H1 (cell line): ENCODE measurements around the gene BNIP5. TPM values are rescaled to one million over a fixed set of nuclear protein-coding genes. Genes with fewer than 3 reads are reported as not detected.

ENCODE experiments used
- CTCF ChIA-PET: fragments of 300-600 bp; sonication (Branson Sonifier 250); formaldehyde crosslinking; loops from one replicate; lab custom pipeline; 2021; ENCODE audit not compliant: partially characterized antibody; lab: Charles Lee
- POLR2A ChIA-PET: fragments of 300-600 bp; sonication (Branson Sonifier 250); formaldehyde crosslinking; loops from one replicate; lab custom pipeline; 2021; ENCODE audit warnings: inconsistent platforms; ENCODE audit not compliant: partially characterized antibody; lab: Charles Lee
- DNase-seq, 2 experiments: peaks; one replicate each; pipeline versions ENCODE4 v3.0.0 to v3.0.0-alpha.2; 2010 to 2022; ENCODE audit warnings: low spot score in 2 of 2, low read depth in 1 of 2, mixed read lengths in 1 of 2
- FAIRE-seq: peaks from 2 replicates; lab custom pipeline; 2011; peaks lifted over from hg19 to GRCh38; lab: Jason Lieb, UNC
- H2AFZ ChIP-seq: 2 replicates; pipeline ENCODE4 v1.8.1; 2012; ENCODE audit warnings: low read length, inconsistent platforms
- H2AK5ac ChIP-seq: 2 replicates; pipeline ENCODE4 v1.6.1; 2013; ENCODE audit warnings: low read depth, low read length
- H2BK120ac ChIP-seq: replicated peaks from 2 replicates; pipeline ENCODE3; 2013; ENCODE audit warnings: low read depth, low read length, inconsistent platforms
- H2BK12ac ChIP-seq: 2 replicates; pipeline ENCODE4 v1.6.1; 2013; ENCODE audit warnings: low read depth, low read length
- H2BK15ac ChIP-seq: 2 replicates; pipeline ENCODE4 v1.6.1; 2013; ENCODE audit warnings: low read length
- H2BK20ac ChIP-seq: 2 replicates; pipeline ENCODE4 v1.6.1; 2013; ENCODE audit warnings: low read length
- H2BK5ac ChIP-seq: 2 replicates; pipeline ENCODE4 v1.6.1; 2013; ENCODE audit warnings: low read depth, low read length
- H3K14ac ChIP-seq: 2 replicates; pipeline ENCODE4 v1.6.1; 2013; ENCODE audit warnings: inconsistent platforms; ENCODE audit not compliant: insufficient read length
- H3K18ac ChIP-seq: 2 replicates; pipeline ENCODE4 v1.6.1; 2013; ENCODE audit warnings: low read length; ENCODE audit errors: extremely low read depth
- H3K23ac ChIP-seq: 2 replicates; pipeline ENCODE4 v1.6.1; 2013; ENCODE audit warnings: inconsistent platforms; ENCODE audit not compliant: insufficient read length
- H3K23me2 ChIP-seq: 2 replicates; pipeline ENCODE4 v1.6.1; 2013; ENCODE audit warnings: low read depth, low read length
- H3K27ac ChIP-seq: 2 replicates; pipeline ENCODE4 v1.6.1; 2011; ENCODE audit warnings: low read depth, low read length, inconsistent platforms
- H3K27me3 ChIP-seq, 4 experiments: replicated peaks in 1 of 4; 1 replicate in 1 of 4; 2 replicates in 3 of 4; pipeline versions ENCODE4 v1.6.1 to v1.8.1; 2011 to 2013; ENCODE audit warnings: low read length in 3 of 4, mild to moderate bottlenecking in 3 of 4, inconsistent platforms in 2 of 4, mixed read lengths in 2 of 4, moderate library complexity in 1 of 4; ENCODE audit not compliant: control insufficient read depth in 3 of 4, insufficient read depth in 3 of 4; ENCODE audit errors: extremely low read depth in 1 of 4
- H3K36me3 ChIP-seq, 4 experiments: 2 replicates each; pipeline versions ENCODE4 v1.6.1 to v1.8.1; 2011 to 2013; ENCODE audit warnings: mild to moderate bottlenecking in 4 of 4, low read length in 3 of 4, moderate library complexity in 2 of 4, control low read depth in 1 of 4, inconsistent platforms in 1 of 4; ENCODE audit not compliant: insufficient read depth in 4 of 4, control insufficient read depth in 2 of 4
- H3K4ac ChIP-seq: replicated peaks from 2 replicates; pipeline ENCODE3; 2013; ENCODE audit warnings: low read length, low read depth, mixed read lengths, inconsistent platforms; ENCODE audit not compliant: insufficient read length
- H3K4me1 ChIP-seq, 4 experiments: replicated peaks in 1 of 4; 1 replicate in 1 of 4; 2 replicates in 3 of 4; pipeline versions ENCODE4 v1.6.1 to v1.8.1; 2011 to 2013; ENCODE audit warnings: low read length in 3 of 4, inconsistent platforms in 2 of 4, mixed read lengths in 1 of 4; ENCODE audit not compliant: insufficient read depth in 4 of 4, control insufficient read depth in 3 of 4
- H3K4me2 ChIP-seq, 2 experiments: 2 replicates each; pipeline versions ENCODE4 v1.6.1 to v1.8.1; 2011 to 2013; ENCODE audit warnings: low read depth in 2 of 2, low read length in 2 of 2, control low read depth in 1 of 2, inconsistent platforms in 1 of 2, mild to moderate bottlenecking in 1 of 2; ENCODE audit not compliant: insufficient read depth in 1 of 2
- H3K4me3 ChIP-seq, 4 experiments: fragments of 200-600, 300-600 bp in 1 of 4; sonication (generic), shearing (Covaris generic), sonication (Bioruptor Twin) in 1 of 4; 2 replicates each; pipeline versions ENCODE4 v1.5.1 to v1.8.1; 2011 to 2016; ENCODE audit warnings: low read length in 4 of 4, low read depth in 3 of 4, control low read depth in 2 of 4, inconsistent platforms in 2 of 4, mild to moderate bottlenecking in 2 of 4, mixed read lengths in 1 of 4, moderate library complexity in 1 of 4; ENCODE audit not compliant: insufficient read depth in 2 of 4; ENCODE audit errors: extremely low read depth in 1 of 4
- H3K56ac ChIP-seq: replicated peaks from 2 replicates; pipeline ENCODE3; 2013; ENCODE audit warnings: low read depth, mild to moderate bottlenecking, mixed read lengths, low read length, inconsistent platforms; ENCODE audit not compliant: insufficient read length
- H3K79me1 ChIP-seq: 2 replicates; pipeline ENCODE4 v1.6.1; 2013; ENCODE audit warnings: low read depth, low read length, control low read depth
- H3K79me2 ChIP-seq, 2 experiments: 2 replicates each; pipeline versions ENCODE4 v1.6.1 to v1.8.1; 2012 to 2013; ENCODE audit warnings: low read length in 2 of 2, mild to moderate bottlenecking in 2 of 2, inconsistent platforms in 1 of 2; ENCODE audit not compliant: insufficient read depth in 2 of 2, control insufficient read depth in 1 of 2
- H3K9ac ChIP-seq, 4 experiments: replicated peaks in 1 of 4; 1 replicate in 1 of 4; 2 replicates in 3 of 4; pipeline versions ENCODE4 v1.6.1 to v1.8.1; 2011 to 2013; ENCODE audit warnings: low read depth in 3 of 4, low read length in 3 of 4, control low read depth in 2 of 4, mild to moderate bottlenecking in 2 of 4, moderate library complexity in 2 of 4, inconsistent platforms in 1 of 4; ENCODE audit errors: extremely low read depth in 1 of 4
- H3K9me3 ChIP-seq, 2 experiments: 2 replicates each; pipeline versions ENCODE4 v1.6.1 to v1.8.1; 2012 to 2013; ENCODE audit warnings: mild to moderate bottlenecking in 2 of 2, moderate library complexity in 2 of 2, control low read depth in 1 of 2, inconsistent platforms in 1 of 2, low read depth in 1 of 2, low read length in 1 of 2, mixed read lengths in 1 of 2; ENCODE audit not compliant: insufficient read depth in 2 of 2
- H4K20me1 ChIP-seq, 2 experiments: replicated peaks in 1 of 2; 2 replicates each; pipeline versions ENCODE3 to v1.8.1; 2011 to 2013; ENCODE audit warnings: inconsistent platforms in 2 of 2, low read length in 2 of 2, mild to moderate bottlenecking in 1 of 2; ENCODE audit not compliant: insufficient read depth in 2 of 2, control insufficient read depth in 1 of 2
- H4K5ac ChIP-seq: 2 replicates; pipeline ENCODE4 v1.6.1; 2013; ENCODE audit warnings: low read length, low read depth, mixed read lengths, inconsistent platforms; ENCODE audit not compliant: insufficient read length
- H4K8ac ChIP-seq: 2 replicates; pipeline ENCODE4 v1.8.0; 2013; ENCODE audit warnings: mild to moderate bottlenecking, moderate library complexity, low read length, inconsistent platforms; ENCODE audit not compliant: insufficient read depth; ENCODE audit errors: extremely low read depth
- H4K91ac ChIP-seq: replicated peaks from 2 replicates; pipeline ENCODE3; 2013; ENCODE audit warnings: low read length, mixed read lengths, inconsistent platforms; ENCODE audit not compliant: insufficient read length
- CHD2 ChIP-seq: IDR thresholded peaks from 2 replicates; pipeline ENCODE4 v1.6.1; 2012; ENCODE audit warnings: low read length, improper control_type of control experiment
- EZH2 ChIP-seq: fragments of 200-600 bp; sonication (generic); IDR thresholded peaks from 2 replicates; pipeline ENCODE4 v1.7.1; 2012; ENCODE audit warnings: low read depth, mild to moderate bottlenecking, moderate library complexity, low read length, inconsistent platforms; ENCODE audit not compliant: severe bottlenecking
- HDAC2 ChIP-seq, 2 experiments: fragments of 300-600 bp in 1 of 2; sonication (generic) in 1 of 2; IDR thresholded peaks; 2 replicates each; pipeline ENCODE4 v1.6.1; 2011 to 2012; ENCODE audit warnings: low read depth in 2 of 2, low read length in 2 of 2, mild to moderate bottlenecking in 2 of 2, moderate library complexity in 2 of 2, borderline replicate concordance in 1 of 2, inconsistent platforms in 1 of 2
- KDM5A ChIP-seq: fragments of 200-600 bp; IDR thresholded peaks from 2 replicates; pipeline ENCODE4 v1.7.1; 2012; ENCODE audit warnings: mild to moderate bottlenecking, low read length, inconsistent platforms, mixed read lengths
- MAFK ChIP-seq: IDR thresholded peaks from 2 replicates; pipeline ENCODE4 v1.6.1; 2012; ENCODE audit warnings: low read depth, mild to moderate bottlenecking, improper control_type of control experiment, low read length
- POU5F1 ChIP-seq: IDR thresholded peaks from 2 replicates; pipeline ENCODE4 v1.6.1; 2011; ENCODE audit warnings: low read depth, mild to moderate bottlenecking, low read length, moderate library complexity
- RBBP5 ChIP-seq: IDR thresholded peaks from 2 replicates; pipeline ENCODE4 v1.7.1; 2012; ENCODE audit warnings: low read depth, mild to moderate bottlenecking, inconsistent platforms, low read length, moderate library complexity, borderline replicate concordance
- RXRA ChIP-seq: IDR thresholded peaks from 2 replicates; pipeline ENCODE4 v1.6.1; 2011; ENCODE audit warnings: low read depth, mild to moderate bottlenecking, low read length, moderate library complexity; ENCODE audit not compliant: insufficient read depth
- SIRT6 ChIP-seq: IDR thresholded peaks from one replicate; pipeline ENCODE4 v1.7.1; 2012; ENCODE audit warnings: low read length, inconsistent platforms
- SRF ChIP-seq: IDR thresholded peaks from 2 replicates; pipeline ENCODE4 v1.6.1; 2011; ENCODE audit warnings: mild to moderate bottlenecking, low read depth, low read length, moderate library complexity
- TAF7 ChIP-seq: optimal IDR thresholded peaks from 2 replicates; pipeline ENCODE3; 2011; ENCODE audit warnings: low read depth, mild to moderate bottlenecking, inconsistent platforms, low read length, moderate library complexity, borderline replicate concordance
- TBP ChIP-seq: IDR thresholded peaks from 2 replicates; pipeline ENCODE4 v1.6.1; 2011; ENCODE audit warnings: low read depth, low read length, improper control_type of control experiment
- TCF12 ChIP-seq: IDR thresholded peaks from 2 replicates; pipeline ENCODE4 v1.6.1; 2011; ENCODE audit warnings: low read depth, mild to moderate bottlenecking, low read length
- ZNF274 ChIP-seq: IDR thresholded peaks from 2 replicates; pipeline ENCODE4 v1.7.0; 2012; ENCODE audit warnings: low read length, borderline replicate concordance; ENCODE audit errors: extremely low read depth
- WGBS, 2 experiments: shearing (Covaris generic) in 1 of 2; methylation state at CpG; one replicate each; pipeline versions ENCODE4 v1.1.6 to v1.1.7; 2013 to 2015; ENCODE audit warnings: low lambda C conversion rate in 2 of 2, mixed read lengths in 2 of 2, inconsistent platforms in 1 of 2, low coverage in 1 of 2, missing lambda C conversion rate in 1 of 2; ENCODE audit not compliant: insufficient replicate concordance in 2 of 2, insufficient coverage in 1 of 2, insufficient read length in 1 of 2; ENCODE audit errors: extremely low coverage in 1 of 2, missing lambda C conversion rate in 1 of 2; 5-methylcytosine and 5-hydroxymethylcytosine counted together
- polyA plus RNA-seq, 7 experiments: library from polyadenylated mRNA; depleted of rRNA in 3 of 7; stranded (reverse) in 5 of 7; unstranded in 2 of 7; fragments of >200 nt in 5 of 7; fragments of 200-250 nt in 2 of 7; gene quantifications; 1 replicate in 5 of 7; 2 replicates in 1 of 7; 4 replicates in 1 of 7; pipeline versions ENCODE4 v1.2.1 to v1.2.3, GENCODE V29; 2011 to 2013; ENCODE audit warnings: missing spikeins in 2 of 7, mixed read lengths in 2 of 7
- total RNA-seq: library from RNA; stranded (reverse); fragmentation: NEBNext Ultra II Directional; extraction: Animal tissue kit (Norgen Biotek cat#: 25700); gene quantifications from 2 replicates; pipeline ENCODE4 v1.2.1, GENCODE V29; 2021

BNIP5 gene
- total and polyA plus RNA-seq, 2 of the 8 experiments (the other 6 are each of a cell fraction or from before 2014, with no cell fraction given): not detected

DNA sequence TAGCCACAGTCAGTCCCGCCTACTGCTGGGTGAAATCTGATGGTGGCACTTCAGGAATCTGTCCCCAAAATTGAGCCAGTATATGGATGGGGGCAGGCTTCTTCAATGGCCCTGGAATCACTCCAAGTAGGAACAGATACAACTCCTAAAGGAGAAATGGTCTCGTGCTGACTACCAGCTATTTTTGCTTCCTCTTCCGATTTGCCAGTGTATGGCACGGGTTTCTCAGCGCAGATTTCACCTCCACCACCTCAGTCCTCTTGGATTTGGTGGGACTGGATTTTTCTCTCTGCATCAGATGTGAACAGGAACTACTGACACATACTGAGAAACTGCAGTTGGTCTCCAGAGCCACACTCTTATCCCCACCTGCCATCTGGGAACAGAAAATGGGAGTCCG is 39.6 kb downstream of the BNIP5 start:
- Histone ChIP-seq H3K9me3 (no peaks in the 10 kb centered on the region), H2BK120ac (no peak overlapping the region), H3K4ac (no peak overlapping the region), H3K18ac (no peak overlapping the region), H3K4me3 (no peak overlapping the region), H3K4me2 (no peak overlapping the region), H3K27me3 (no peaks in the 10 kb centered on the region), H4K20me1 (no peaks in the 10 kb centered on the region), H2BK12ac (no peak overlapping the region), H3K27ac (no peak overlapping the region), H2AK5ac (no peak overlapping the region), H4K8ac (no peak overlapping the region), H3K23me2 (no peaks in the 10 kb centered on the region), H2BK15ac (no peak overlapping the region), H3K56ac (no peak overlapping the region), H4K91ac (no peak overlapping the region), H3K9ac (no peak overlapping the region), H3K36me3 (no peaks in the 10 kb centered on the region), H2AFZ (0 out of 2 replicates have a peak overlapping the region, but pooled peaks have one; percentile 33), H3K14ac (no peak overlapping the region), H3K79me2 (no peaks in the 10 kb centered on the region), H3K79me1 (no peaks in the 10 kb centered on the region), H3K23ac (no peak overlapping the region), H2BK20ac (no peak overlapping the region), H3K4me1 (no peaks in the 10 kb centered on the region), H2BK5ac (no peak overlapping the region), H4K5ac (no peak overlapping the region)
- CTCF ChIA-PET: interaction anchor here (0.6 to 1.5 kb wide), 9 partner anchors 9 to 781 kb away, joined by 3 to 6 read pairs (median 3); no protein-coding TSS in a partner anchor
- POLR2A ChIA-PET: interaction anchor here (1.6 kb wide), 1 partner anchor 27 kb away, joined by 4 read pairs; no protein-coding TSS in a partner anchor
- no peak for DNase-seq
- FAIRE-seq: no peak
- WGBS, 2 experiments: 88% methylated on average over 6 of the region's 6 CpGs; no CpG with 5 or more reads in 1 of the 2 experiments
- TF ChIP-seq CHD2 (no peak), MAFK (no peak), POU5F1 (no peak), SIRT6 (no peak), RXRA (no peak), TAF7 (no peak), TCF12 (no peak), KDM5A (no peak), HDAC2 (IDR thresholded peaks at IDR 0.05; ENCODE audit: borderline replicate concordance in 1 of 2, low read depth in 2 of 2, low read length in 2 of 2) (no peak), TBP (no peak), SRF (no peak), ZNF274 (no peak), RBBP5 (no peak), EZH2 (no peak)
